CD4-positive, alpha-beta T cell treated with Interleukin-4 for 4 hours (primary cell): ENCODE measurements around the gene PPM1H.

ENCODE experiments used
- DNase-seq: peaks from one replicate; pipeline ENCODE4 v3.0.0-alpha.2; 2020

The PPM1H gene

DNA sequence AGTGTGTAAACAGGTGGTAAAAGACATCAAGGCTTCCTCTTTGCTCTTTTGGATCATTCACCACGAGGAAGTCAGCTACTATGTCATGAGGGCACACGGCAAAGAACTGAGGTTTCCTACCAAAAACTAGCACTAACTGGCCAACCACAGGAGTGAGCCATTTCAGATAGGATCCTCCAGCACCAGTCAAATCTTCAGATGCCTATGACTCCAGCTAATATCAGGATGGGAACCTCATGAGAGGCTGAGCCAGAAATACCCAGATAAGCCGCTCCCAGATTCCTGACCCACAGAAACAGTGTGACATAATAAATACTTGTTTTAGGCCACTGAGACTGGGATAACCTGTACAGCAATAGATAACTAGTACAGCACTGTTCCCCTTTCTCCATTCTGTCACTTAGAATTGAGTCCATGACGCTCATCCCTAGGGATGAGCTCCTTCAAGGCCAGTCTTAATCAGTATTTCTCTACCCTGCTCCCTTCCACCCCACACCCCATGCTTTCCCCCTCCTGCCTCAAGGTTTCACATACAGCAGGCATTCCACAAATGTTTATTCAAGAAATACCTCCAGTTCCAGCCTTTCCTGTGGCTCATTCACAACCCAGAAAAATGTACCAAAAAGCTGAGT is 68.4 kb downstream of the PPM1H start:
- no peak for DNase-seq

DNA sequence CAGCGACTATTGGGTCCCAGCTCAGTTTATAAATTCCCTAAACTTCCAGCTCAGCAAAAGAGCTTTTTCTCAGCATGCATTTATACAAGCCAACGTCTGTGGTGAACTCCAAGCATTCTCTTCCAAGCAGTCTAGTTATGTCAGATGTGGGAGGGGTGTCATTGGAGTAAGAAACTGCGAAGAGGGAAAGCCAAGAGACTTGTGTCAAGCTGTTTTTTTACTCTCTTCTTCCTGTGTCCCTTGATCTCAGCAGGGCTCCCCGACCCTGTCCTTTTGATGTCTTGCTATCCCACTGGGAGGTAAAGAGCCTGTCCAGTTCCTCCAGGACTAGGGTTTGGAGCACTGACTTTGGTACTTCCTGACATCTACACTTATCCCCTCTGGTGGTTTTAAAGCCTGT is 69.0 kb downstream of the PPM1H start:
- no peak for DNase-seq

DNA sequence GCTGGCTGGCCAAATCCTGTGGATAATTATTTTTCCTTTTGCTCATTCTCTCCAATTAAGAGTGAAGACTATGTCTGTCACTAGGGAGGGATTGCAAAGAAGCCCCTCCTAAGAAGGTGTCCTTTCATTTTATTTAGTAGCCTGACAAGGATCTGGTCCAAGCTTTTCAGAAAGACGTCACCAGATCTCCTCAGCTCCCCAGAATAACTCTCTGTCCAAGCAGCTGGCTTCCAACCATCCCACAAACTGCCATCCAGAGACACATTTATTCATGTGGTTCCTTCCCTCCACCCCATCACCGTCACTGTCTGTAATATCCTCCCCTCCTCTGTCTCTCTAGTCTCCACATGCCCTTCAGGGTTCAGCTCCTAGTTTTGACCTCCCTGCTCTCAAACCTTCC is 69.9 kb downstream of the PPM1H start:
- DNase-seq, result no peak

DNA sequence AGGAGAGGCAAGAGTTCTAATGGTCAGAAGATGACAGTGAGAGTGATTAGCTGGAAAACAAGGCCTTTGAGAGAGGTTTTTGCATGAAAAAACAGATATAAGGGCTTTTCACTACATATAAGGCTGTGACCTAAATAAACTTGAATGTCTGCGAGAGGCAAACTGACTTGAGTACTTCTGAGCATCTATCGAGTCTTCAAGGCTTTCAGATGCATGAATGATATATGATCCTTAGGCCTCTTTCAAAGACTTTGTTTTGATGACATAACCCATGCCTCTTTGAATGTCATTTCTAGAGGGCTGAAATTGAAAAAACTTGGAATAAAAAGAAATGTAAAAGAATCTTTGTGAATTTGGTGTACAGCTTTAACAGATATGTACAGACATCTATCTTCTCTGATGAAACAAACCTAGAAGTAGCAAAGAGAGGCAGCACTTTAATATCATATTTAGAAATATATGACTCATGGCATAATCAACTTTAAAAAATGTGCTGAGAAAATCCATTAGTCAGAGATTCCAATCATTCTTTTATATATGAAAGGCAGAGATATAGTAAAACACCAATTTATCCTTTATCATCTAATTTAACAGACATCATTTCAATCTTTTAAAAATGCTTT is 72.6 kb downstream of the PPM1H start:
- DNase-seq, result no peak

DNA sequence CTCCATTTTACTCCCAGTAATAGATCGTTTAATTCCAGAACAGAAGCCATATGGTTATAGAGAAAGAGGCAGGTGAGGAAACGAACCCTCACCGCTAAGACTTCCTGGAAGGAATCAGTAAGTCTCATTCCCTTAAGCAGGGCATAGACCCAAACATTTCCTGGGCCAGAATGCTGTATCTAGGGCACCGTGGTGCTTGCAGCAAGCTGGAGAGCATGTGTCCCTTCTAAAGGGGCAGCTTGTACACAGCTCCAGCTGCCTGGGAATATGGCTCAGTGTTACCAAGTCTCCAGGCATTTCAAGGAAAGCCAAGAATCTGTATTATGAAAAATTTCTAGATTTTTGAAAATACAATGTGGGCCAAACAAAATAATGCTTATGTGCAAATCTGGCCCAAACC is 73.4 kb downstream of the PPM1H start:
- DNase-seq, result no peak

DNA sequence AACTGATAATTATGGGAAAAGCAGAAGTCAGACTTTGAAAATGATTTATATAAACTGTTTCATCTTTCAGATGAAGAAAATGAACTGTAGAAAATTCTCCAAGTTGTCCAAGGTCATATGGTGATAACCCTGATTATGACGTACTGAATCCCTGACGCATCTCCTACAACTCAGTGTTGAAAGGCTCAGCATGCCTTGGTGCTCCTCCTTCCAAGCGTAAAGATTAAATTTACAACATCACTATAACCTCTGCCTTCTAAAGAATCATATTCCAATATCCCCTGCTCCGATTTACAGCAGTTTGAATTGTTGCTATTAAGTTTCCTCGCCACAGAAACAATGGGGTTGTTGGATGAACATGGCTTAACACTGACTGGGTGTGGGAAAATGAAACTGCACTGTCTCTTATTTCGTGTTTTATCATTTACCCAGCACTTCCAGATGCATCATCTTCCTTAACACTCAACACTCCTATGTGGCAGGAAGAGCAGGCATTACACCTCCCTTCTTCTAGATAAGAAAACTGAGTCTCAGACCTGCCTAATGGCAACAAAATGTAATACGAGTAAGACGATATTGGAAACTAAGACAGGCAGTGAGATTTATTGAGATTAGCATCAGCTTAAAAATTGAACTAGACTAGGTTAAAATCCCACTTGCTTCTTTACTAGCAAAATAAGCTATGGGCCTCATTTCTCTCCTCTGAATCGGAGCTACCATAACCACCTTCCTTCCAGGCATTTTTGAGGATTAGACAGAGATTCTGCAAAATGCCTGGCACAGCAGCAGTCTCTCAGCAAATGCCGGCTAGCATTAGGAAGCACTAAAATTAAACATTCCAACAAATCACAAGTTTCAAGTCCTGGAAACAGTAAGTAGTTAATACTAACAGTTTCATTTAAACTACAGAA is 74.2 kb downstream of the PPM1H start:
- no peak for DNase-seq

DNA sequence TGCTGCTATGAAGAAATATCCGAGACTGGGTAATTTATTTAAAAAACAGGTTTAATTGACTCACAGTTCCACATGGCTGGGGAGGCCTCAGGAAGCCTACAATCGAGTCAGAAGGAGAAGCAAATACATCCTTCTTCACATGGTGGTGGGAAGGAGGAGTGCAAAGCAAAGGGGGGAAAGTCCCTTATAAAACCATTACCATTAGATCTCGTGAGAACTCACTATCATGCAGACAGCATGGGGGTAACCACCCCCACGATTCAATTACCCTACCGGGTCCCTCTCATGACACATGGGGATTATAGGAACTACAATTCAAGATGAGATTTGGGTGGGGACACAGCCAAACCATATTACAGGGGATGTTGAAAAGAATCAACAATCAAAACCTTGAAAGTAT is 74.9 kb downstream of the PPM1H start:
- DNase-seq, result no peak

DNA sequence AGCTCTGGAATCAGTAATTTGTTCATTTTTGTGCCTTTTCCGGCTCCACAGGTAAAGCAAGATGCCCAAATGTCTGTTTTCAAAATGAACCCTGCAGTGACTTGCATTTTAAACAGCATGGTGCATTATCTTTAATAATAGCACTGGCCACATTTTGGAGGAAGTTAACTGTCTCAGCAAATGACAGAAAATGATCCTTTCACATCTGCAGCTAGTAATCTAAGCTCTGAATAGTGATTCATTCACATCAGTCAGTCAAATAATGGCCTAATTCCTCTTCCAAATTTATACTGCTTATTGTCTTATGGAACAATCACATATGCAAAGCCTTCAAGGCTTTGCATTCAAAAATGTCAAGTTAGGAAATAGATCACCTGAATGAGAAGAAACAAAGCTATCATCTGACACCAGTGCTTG is 75.6 kb downstream of the PPM1H start:
- no peak for DNase-seq

DNA sequence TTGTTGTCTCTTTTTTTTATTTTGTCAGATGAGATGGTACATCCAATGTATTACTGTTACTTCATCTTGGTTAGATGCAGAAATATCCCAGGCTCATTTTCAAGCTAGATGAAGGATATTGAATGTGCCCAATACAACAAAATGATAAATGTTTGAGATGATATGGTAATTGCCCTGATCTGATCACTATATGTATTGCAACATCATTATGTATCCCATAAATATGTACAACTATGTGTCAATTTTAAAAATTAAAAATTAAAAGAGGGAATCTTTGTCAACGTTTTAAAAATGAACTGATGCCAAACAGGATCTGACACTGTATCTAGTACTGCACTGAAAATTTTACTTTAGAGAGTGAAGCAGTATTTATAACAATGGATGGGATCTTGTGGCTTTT is 78.5 kb downstream of the PPM1H start:
- DNase-seq, result no peak

DNA sequence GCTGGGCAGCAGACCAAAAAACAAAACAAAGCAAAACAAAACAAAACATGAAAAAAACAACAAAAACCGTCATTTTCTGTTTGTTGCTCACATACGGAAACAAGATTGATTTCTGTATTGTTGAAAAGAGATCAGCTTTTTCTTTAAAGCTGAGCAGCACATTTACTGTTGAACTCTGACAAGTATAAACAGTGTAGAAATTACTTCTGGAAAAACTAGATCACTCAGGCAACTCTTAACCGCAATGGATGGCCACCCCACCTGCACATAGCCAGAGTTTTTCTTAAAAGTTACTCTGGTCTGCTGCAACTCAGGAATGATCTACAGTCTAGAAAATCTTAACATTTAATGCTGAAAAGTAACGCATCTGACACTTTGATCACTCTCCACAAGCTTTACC is 80.9 kb downstream of the PPM1H start:
- no peak for DNase-seq

DNA sequence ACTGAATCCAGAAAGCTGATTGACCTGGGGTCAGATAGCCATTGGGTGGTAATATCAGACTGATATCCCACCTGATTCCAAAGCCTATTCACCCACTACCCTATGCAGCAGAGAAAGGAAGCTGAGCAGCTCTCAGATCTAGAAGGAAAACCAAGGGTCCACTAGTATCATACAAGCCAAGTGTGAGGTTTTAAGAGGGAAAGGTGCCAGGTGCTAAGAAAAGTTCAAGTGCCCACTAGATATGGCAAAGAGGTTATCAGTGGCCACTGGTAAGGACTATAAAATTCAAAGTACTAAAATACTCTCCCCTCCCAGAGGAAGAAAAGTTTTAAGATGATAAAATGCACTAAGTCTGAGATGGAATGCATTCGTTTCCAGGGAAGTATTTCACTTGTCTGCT is 85.6 kb downstream of the PPM1H start:
- no peak for DNase-seq

DNA sequence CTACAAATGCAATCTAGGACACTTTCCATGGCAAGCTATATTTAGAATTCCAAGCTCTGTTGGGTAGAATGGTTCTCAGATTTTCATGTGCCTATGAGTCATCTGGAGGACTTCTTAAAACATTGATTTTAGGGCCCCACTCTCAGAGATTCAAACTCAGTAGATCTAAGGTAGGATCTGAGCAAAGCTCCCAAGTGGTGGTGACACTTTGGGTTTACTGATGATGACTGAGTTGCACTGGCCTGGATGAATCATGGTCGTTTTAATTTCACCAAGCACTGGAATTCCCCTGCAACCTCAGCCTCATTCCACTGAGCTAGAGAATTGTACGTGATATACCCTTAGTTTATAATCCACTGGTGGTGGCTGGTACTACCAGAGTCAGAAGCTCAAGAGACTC is 86.5 kb downstream of the PPM1H start:
- no peak for DNase-seq

DNA sequence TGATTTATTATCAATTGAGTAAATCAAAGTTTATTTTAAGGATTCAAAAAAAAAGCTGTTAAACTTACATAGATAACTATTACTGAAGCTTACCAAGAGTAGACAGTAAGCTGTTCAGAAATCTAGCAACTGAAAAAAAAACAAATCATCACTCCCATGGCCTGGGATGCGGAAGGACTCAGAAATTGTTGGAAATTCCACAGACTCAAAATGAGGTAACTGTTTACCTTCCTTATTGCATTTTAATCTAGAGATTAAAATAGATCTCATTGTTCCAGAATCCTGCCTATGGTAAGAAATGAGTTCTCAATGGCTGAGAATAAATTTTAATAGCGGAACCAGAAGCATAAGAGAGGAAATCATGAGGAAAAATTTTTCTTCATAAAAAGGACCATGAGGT is 87.2 kb downstream of the PPM1H start:
- no peak for DNase-seq

DNA sequence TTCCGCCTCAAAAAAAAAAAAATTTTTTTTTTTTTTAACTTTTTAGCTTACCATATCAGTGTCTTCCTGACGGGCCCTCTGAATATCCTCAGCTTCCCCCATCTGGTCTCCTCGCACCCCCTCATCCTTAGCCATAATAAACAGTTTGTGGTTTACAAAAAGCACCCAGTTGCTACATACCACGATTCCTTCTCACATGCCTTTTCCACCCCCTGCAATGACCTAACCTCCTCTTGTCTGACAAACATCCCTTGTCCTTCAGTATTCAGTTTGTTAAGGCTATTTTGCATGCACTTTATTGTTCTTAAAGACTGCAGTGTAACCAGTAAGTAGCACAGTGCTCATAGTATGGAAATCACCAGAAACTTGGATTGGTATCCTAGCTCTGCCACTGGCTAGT is 88.5 kb downstream of the PPM1H start:
- no peak for DNase-seq

DNA sequence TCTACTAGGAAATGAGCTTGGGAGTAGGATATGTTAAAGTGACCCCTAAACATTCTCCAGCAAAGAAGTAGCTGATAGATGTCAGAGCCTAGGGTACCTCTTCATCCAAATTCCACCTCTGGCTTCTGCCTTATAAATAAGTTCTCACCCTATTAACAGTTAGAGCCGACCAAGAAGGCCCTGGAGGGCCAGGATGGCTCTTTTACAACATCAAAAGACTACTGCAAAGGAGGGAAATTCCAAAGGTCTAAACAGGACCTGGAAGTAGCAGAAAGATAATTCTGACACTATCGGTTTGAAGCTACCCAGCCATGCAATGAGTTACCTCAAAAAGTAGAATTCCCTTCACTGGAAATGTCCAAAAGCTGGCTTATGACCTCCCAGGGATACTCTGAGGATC is 90.0 kb downstream of the PPM1H start:
- DNase-seq, result no peak

DNA sequence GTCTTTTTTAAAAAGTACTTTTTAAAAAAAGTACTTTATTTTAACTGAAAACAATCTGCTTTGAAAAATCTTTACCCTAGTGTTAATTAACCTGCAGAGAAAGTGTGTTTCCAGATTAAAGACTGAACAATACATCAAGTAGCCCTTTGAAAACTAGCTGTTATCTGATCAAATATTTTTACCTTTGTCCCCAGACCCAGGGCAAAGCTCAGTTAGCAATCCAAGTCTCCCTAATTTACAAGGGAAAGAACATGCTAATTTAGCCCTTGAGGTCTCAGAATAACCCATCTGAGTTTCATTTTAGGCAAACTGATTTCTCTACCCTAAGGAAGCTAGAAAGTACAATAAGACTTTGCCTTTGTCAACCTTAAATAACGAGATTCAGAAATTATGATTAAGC is 91.2 kb downstream of the PPM1H start:
- no peak for DNase-seq

DNA sequence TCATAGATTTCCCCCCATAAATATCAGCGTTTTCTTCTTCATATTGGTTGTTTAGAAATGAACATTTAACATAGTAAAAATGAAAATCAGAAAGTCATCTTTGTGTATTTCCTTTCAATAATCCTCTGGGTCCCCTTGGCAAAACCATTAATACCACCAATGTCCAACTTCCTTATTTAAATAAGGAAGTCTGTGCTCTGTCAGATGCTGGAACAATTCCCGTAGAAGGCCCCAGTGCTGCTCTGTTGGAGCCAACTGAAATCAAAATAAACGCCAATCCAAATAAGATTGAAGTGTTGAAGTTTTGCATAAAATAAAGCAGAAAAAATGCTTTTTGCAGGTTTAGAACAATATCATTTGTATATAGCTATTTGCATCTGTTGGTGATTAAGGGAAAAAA is 93.1 kb downstream of the PPM1H start:
- no peak for DNase-seq

DNA sequence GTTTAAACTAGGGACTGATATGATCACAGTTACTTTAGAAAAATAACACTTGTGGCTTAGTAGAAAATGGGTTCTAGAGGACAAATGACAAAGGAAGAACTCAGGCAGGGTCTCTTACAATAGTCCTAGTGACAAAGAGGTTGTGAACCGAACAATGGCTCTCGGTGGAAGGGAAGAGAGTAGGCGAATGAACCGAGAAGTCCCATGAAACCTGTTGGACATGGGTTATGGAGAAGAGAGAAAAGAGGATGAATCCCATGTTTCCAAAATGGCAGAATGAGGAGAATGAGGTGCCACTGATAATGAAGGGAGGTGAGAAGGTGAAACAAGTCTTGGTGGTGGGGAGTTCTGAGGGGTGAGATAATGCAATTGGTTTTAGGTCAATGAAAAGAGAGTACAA is 94.1 kb downstream of the PPM1H start:
- DNase-seq, result no peak

DNA sequence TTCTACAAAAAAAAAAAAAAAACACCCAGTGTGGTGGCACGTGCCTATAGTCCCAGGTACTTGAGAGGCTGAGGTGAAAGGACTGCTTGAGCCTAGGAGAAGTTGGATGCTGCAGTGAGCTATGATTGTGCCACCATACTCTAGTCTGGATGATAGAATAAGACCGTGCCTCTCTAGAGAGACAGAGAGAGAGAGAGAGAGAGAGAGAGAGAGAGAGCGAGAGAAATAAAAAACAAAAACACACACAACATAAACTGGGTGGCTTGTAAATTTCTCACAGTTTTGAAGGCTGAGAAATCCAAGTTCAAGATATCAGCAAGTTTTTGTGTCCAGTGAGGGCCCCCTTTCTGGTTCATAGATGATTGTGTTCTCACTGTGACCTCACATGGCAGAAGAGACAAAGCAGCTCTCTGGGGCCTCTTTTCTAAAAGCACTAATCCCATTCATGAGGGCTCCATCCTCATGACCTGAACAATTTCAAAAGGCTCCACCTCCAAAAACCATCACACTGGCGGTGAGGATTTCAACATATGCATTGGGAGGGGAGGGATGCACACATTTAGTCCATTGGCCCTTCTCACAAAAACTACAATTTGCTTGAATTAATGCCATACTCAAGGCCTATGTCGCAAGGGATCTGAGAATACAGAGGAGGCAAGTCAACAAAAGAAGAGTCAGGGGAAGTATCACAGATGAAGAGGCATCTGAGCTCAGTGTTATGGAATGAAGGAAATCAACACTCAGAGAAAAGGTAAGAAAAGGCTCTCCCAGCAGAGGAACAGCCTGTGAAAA is 94.9 kb downstream of the PPM1H start:
- no peak for DNase-seq

DNA sequence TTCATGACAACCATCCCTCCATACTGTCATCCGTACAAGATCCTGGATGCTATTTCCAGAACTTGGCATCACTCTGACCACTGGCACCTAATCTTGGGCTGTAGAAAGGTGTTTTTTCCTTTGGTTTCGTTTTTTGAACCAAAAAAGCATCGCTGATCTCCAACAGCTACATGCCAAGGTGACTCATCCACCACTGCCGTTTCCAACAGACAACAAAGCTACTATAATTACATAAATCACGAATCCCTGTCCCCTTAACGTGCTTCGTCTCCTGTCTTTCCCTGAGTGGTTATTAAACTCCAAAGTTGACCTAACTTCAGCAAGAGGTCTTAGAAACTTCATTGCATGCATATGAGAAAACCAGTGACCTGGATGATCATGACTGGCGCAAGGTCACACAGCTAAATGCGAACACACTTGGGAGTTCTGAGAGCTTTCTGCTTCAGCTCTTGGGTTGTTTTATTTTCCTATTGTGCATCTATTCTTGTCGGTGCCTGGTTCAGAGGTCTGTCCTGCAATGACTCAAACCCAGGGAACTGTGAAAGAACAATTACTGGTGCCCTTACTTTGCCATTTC is 99.9 kb downstream of the PPM1H start:
- DNase-seq, result no peak

DNA sequence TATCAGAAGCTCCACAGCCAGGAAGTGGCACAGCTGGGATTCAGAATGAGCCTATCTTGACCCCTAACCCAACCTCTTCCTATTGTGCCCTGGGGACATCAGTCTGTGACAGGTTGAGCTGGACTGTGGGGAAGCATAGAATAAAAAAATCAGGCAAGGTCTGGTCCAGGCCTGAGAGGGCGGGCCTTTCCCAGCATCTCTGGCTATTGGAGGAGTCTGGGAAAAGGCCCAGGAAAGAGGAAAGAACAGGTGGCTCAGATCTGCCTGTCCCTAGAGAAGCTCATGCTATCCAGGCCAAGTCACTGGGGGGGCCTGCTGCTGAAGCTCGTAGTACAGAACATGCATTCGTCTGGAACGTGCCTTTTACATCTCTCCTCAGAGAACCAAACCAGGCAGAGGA is 100.5 kb downstream of the PPM1H start:
- no peak for DNase-seq

DNA sequence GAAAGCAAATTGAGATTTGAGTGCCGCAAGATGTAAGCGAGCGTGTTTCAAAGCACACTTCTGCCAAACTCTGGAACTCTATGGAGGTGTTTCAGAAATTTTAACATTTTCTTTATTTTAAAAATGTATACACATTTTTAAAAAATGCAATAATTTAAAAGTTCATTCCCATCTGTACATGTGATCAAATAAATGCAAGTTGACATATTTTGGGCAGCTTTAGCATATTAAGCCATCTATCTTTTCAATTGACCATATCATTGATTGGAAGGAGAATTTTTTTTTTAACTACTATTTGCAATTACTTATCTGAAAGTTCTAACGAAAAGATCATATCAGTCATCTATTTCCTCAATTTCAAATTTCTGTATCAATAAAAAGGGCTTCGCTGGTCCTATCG is 101.3 kb downstream of the PPM1H start:
- DNase-seq, result no peak

DNA sequence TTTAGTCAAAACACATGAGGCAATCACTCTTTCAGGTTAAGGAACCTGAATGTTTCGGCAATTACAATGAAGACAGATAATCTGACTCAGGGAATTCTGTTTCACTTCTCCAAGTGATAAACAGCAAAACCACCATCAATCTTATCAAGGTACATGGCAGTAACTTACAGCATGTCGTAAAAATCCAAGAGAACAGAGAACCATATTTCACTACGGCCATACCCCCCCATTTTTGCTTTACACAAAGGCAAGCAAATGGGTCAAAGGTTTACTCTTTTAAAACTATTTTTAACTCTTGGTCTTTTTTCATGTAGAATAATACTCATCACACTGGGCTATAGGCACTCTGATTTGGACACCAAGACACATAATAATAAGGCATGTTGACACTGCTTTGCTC is 102.4 kb downstream of the PPM1H start:
- DNase-seq, result no peak
